H1 (cell line): ENCODE data around the gene SLC35F1. TPM values are rescaled to one million over a fixed set of nuclear protein-coding genes. Genes with fewer than 3 reads are reported as not detected.

ENCODE experiments used
- CTCF ChIA-PET: fragments of 300-600 bp; sonication (Branson Sonifier 250); formaldehyde crosslinking; loops from one replicate; lab custom pipeline; 2021; ENCODE audit not compliant: partially characterized antibody; lab: Charles Lee
- POLR2A ChIA-PET: fragments of 300-600 bp; sonication (Branson Sonifier 250); formaldehyde crosslinking; loops from one replicate; lab custom pipeline; 2021; ENCODE audit warnings: inconsistent platforms; ENCODE audit not compliant: partially characterized antibody; lab: Charles Lee
- DNase-seq, 2 experiments: peaks; one replicate each; pipeline versions ENCODE4 v3.0.0 to v3.0.0-alpha.2; 2010 to 2022; ENCODE audit warnings: low spot score in 2 of 2, low read depth in 1 of 2, mixed read lengths in 1 of 2
- FAIRE-seq: peaks from 2 replicates; lab custom pipeline; 2011; peaks lifted over from hg19 to GRCh38; lab: Jason Lieb, UNC
- H2AFZ ChIP-seq: 2 replicates; pipeline ENCODE4 v1.8.1; 2012; ENCODE audit warnings: low read length, inconsistent platforms
- H2AK5ac ChIP-seq: 2 replicates; pipeline ENCODE4 v1.6.1; 2013; ENCODE audit warnings: low read depth, low read length
- H2BK120ac ChIP-seq: replicated peaks from 2 replicates; pipeline ENCODE3; 2013; ENCODE audit warnings: low read depth, low read length, inconsistent platforms
- H2BK12ac ChIP-seq: 2 replicates; pipeline ENCODE4 v1.6.1; 2013; ENCODE audit warnings: low read depth, low read length
- H2BK15ac ChIP-seq: 2 replicates; pipeline ENCODE4 v1.6.1; 2013; ENCODE audit warnings: low read length
- H2BK20ac ChIP-seq: 2 replicates; pipeline ENCODE4 v1.6.1; 2013; ENCODE audit warnings: low read length
- H2BK5ac ChIP-seq: 2 replicates; pipeline ENCODE4 v1.6.1; 2013; ENCODE audit warnings: low read depth, low read length
- H3K14ac ChIP-seq: 2 replicates; pipeline ENCODE4 v1.6.1; 2013; ENCODE audit warnings: inconsistent platforms; ENCODE audit not compliant: insufficient read length
- H3K18ac ChIP-seq: 2 replicates; pipeline ENCODE4 v1.6.1; 2013; ENCODE audit warnings: low read length; ENCODE audit errors: extremely low read depth
- H3K23ac ChIP-seq: 2 replicates; pipeline ENCODE4 v1.6.1; 2013; ENCODE audit warnings: inconsistent platforms; ENCODE audit not compliant: insufficient read length
- H3K23me2 ChIP-seq: 2 replicates; pipeline ENCODE4 v1.6.1; 2013; ENCODE audit warnings: low read depth, low read length
- H3K27ac ChIP-seq: 2 replicates; pipeline ENCODE4 v1.6.1; 2011; ENCODE audit warnings: low read depth, low read length, inconsistent platforms
- H3K27me3 ChIP-seq, 4 experiments: replicated peaks in 1 of 4; 1 replicate in 1 of 4; 2 replicates in 3 of 4; pipeline versions ENCODE4 v1.6.1 to v1.8.1; 2011 to 2013; ENCODE audit warnings: low read length in 3 of 4, mild to moderate bottlenecking in 3 of 4, inconsistent platforms in 2 of 4, mixed read lengths in 2 of 4, moderate library complexity in 1 of 4; ENCODE audit not compliant: control insufficient read depth in 3 of 4, insufficient read depth in 3 of 4; ENCODE audit errors: extremely low read depth in 1 of 4
- H3K36me3 ChIP-seq, 4 experiments: 2 replicates each; pipeline versions ENCODE4 v1.6.1 to v1.8.1; 2011 to 2013; ENCODE audit warnings: mild to moderate bottlenecking in 4 of 4, low read length in 3 of 4, moderate library complexity in 2 of 4, control low read depth in 1 of 4, inconsistent platforms in 1 of 4; ENCODE audit not compliant: insufficient read depth in 4 of 4, control insufficient read depth in 2 of 4
- H3K4ac ChIP-seq: replicated peaks from 2 replicates; pipeline ENCODE3; 2013; ENCODE audit warnings: low read length, low read depth, mixed read lengths, inconsistent platforms; ENCODE audit not compliant: insufficient read length
- H3K4me1 ChIP-seq, 4 experiments: replicated peaks in 1 of 4; 1 replicate in 1 of 4; 2 replicates in 3 of 4; pipeline versions ENCODE4 v1.6.1 to v1.8.1; 2011 to 2013; ENCODE audit warnings: low read length in 3 of 4, inconsistent platforms in 2 of 4, mixed read lengths in 1 of 4; ENCODE audit not compliant: insufficient read depth in 4 of 4, control insufficient read depth in 3 of 4
- H3K4me2 ChIP-seq, 2 experiments: 2 replicates each; pipeline versions ENCODE4 v1.6.1 to v1.8.1; 2011 to 2013; ENCODE audit warnings: low read depth in 2 of 2, low read length in 2 of 2, control low read depth in 1 of 2, inconsistent platforms in 1 of 2, mild to moderate bottlenecking in 1 of 2; ENCODE audit not compliant: insufficient read depth in 1 of 2
- H3K4me3 ChIP-seq, 4 experiments: fragments of 200-600, 300-600 bp in 1 of 4; sonication (generic), shearing (Covaris generic), sonication (Bioruptor Twin) in 1 of 4; 2 replicates each; pipeline versions ENCODE4 v1.5.1 to v1.8.1; 2011 to 2016; ENCODE audit warnings: low read length in 4 of 4, low read depth in 3 of 4, control low read depth in 2 of 4, inconsistent platforms in 2 of 4, mild to moderate bottlenecking in 2 of 4, mixed read lengths in 1 of 4, moderate library complexity in 1 of 4; ENCODE audit not compliant: insufficient read depth in 2 of 4; ENCODE audit errors: extremely low read depth in 1 of 4
- H3K56ac ChIP-seq: replicated peaks from 2 replicates; pipeline ENCODE3; 2013; ENCODE audit warnings: low read depth, mild to moderate bottlenecking, mixed read lengths, low read length, inconsistent platforms; ENCODE audit not compliant: insufficient read length
- H3K79me1 ChIP-seq: 2 replicates; pipeline ENCODE4 v1.6.1; 2013; ENCODE audit warnings: low read depth, low read length, control low read depth
- H3K79me2 ChIP-seq, 2 experiments: 2 replicates each; pipeline versions ENCODE4 v1.6.1 to v1.8.1; 2012 to 2013; ENCODE audit warnings: low read length in 2 of 2, mild to moderate bottlenecking in 2 of 2, inconsistent platforms in 1 of 2; ENCODE audit not compliant: insufficient read depth in 2 of 2, control insufficient read depth in 1 of 2
- H3K9ac ChIP-seq, 4 experiments: replicated peaks in 1 of 4; 1 replicate in 1 of 4; 2 replicates in 3 of 4; pipeline versions ENCODE4 v1.6.1 to v1.8.1; 2011 to 2013; ENCODE audit warnings: low read depth in 3 of 4, low read length in 3 of 4, control low read depth in 2 of 4, mild to moderate bottlenecking in 2 of 4, moderate library complexity in 2 of 4, inconsistent platforms in 1 of 4; ENCODE audit errors: extremely low read depth in 1 of 4
- H3K9me3 ChIP-seq, 2 experiments: 2 replicates each; pipeline versions ENCODE4 v1.6.1 to v1.8.1; 2012 to 2013; ENCODE audit warnings: mild to moderate bottlenecking in 2 of 2, moderate library complexity in 2 of 2, control low read depth in 1 of 2, inconsistent platforms in 1 of 2, low read depth in 1 of 2, low read length in 1 of 2, mixed read lengths in 1 of 2; ENCODE audit not compliant: insufficient read depth in 2 of 2
- H4K20me1 ChIP-seq, 2 experiments: replicated peaks in 1 of 2; 2 replicates each; pipeline versions ENCODE3 to v1.8.1; 2011 to 2013; ENCODE audit warnings: inconsistent platforms in 2 of 2, low read length in 2 of 2, mild to moderate bottlenecking in 1 of 2; ENCODE audit not compliant: insufficient read depth in 2 of 2, control insufficient read depth in 1 of 2
- H4K5ac ChIP-seq: 2 replicates; pipeline ENCODE4 v1.6.1; 2013; ENCODE audit warnings: low read length, low read depth, mixed read lengths, inconsistent platforms; ENCODE audit not compliant: insufficient read length
- H4K8ac ChIP-seq: 2 replicates; pipeline ENCODE4 v1.8.0; 2013; ENCODE audit warnings: mild to moderate bottlenecking, moderate library complexity, low read length, inconsistent platforms; ENCODE audit not compliant: insufficient read depth; ENCODE audit errors: extremely low read depth
- H4K91ac ChIP-seq: replicated peaks from 2 replicates; pipeline ENCODE3; 2013; ENCODE audit warnings: low read length, mixed read lengths, inconsistent platforms; ENCODE audit not compliant: insufficient read length
- RFX5 ChIP-seq: IDR thresholded peaks from 2 replicates; pipeline ENCODE4 v1.6.1; 2011; ENCODE audit warnings: low read depth, low read length, improper control_type of control experiment, borderline replicate concordance
- RNF2 ChIP-seq: fragments of 200-900, 300-1000 bp; sonication (generic); IDR thresholded peaks from 2 replicates; pipeline ENCODE4 v1.7.1; 2016; ENCODE audit warnings: borderline replicate concordance, low read depth, mild to moderate bottlenecking, antibody characterized with exemption, low read length; ENCODE audit not compliant: poor library complexity, severe bottlenecking; ENCODE audit errors: missing control alignments
- SIRT6 ChIP-seq: IDR thresholded peaks from one replicate; pipeline ENCODE4 v1.7.1; 2012; ENCODE audit warnings: low read length, inconsistent platforms
- SP2 ChIP-seq: IDR thresholded peaks from 2 replicates; pipeline ENCODE4 v1.6.1; 2012; ENCODE audit warnings: mild to moderate bottlenecking, low read length, inconsistent platforms
- SUZ12 ChIP-seq: fragments of 200-600 bp; sonication (generic); IDR thresholded peaks from 2 replicates; pipeline ENCODE4 v1.6.1; 2012; ENCODE audit warnings: mild to moderate bottlenecking, inconsistent platforms, low read length, moderate library complexity, mixed read lengths
- WGBS, 2 experiments: shearing (Covaris generic) in 1 of 2; methylation state at CpG; one replicate each; pipeline versions ENCODE4 v1.1.6 to v1.1.7; 2013 to 2015; ENCODE audit warnings: low lambda C conversion rate in 2 of 2, mixed read lengths in 2 of 2, inconsistent platforms in 1 of 2, low coverage in 1 of 2, missing lambda C conversion rate in 1 of 2; ENCODE audit not compliant: insufficient replicate concordance in 2 of 2, insufficient coverage in 1 of 2, insufficient read length in 1 of 2; ENCODE audit errors: extremely low coverage in 1 of 2, missing lambda C conversion rate in 1 of 2; 5-methylcytosine and 5-hydroxymethylcytosine counted together
- polyA plus RNA-seq, 7 experiments: library from polyadenylated mRNA; depleted of rRNA in 3 of 7; stranded (reverse) in 5 of 7; unstranded in 2 of 7; fragments of >200 nt in 5 of 7; fragments of 200-250 nt in 2 of 7; gene quantifications; 1 replicate in 5 of 7; 2 replicates in 1 of 7; 4 replicates in 1 of 7; pipeline versions ENCODE4 v1.2.1 to v1.2.3, GENCODE V29; 2011 to 2013; ENCODE audit warnings: missing spikeins in 2 of 7, mixed read lengths in 2 of 7
- total RNA-seq: library from RNA; stranded (reverse); fragmentation: NEBNext Ultra II Directional; extraction: Animal tissue kit (Norgen Biotek cat#: 25700); gene quantifications from 2 replicates; pipeline ENCODE4 v1.2.1, GENCODE V29; 2021
- TF ChIP-seq, protein P1 (sequence below): IDR thresholded peaks from 2 replicates; pipeline ENCODE4 v1.6.1; 2011; ENCODE audit warnings: low read length, improper control_type of control experiment

The SLC35F1 gene
- total and polyA plus RNA-seq, 2 of the 8 experiments (the other 6 are each of a cell fraction or from before 2014, with no cell fraction given): 7.0 to 10.0 TPM

GRCh38 chr6:118102401-118102800 is 195.3 kb downstream of the SLC35F1 start:
- Histone ChIP-seq H2BK15ac (no peak overlapping the region), H3K23ac (no peak overlapping the region), H2AK5ac (no peak overlapping the region), H3K18ac (no peak overlapping the region), H4K5ac (no peak overlapping the region), H4K91ac (no peak overlapping the region), H3K14ac (no peak overlapping the region), H3K9ac (no peak overlapping the region; a peak in 1 of 7 replicates)
- WGBS, 2 experiments: 80% methylated on average over 2 of the region's 2 CpGs; no CpG with 5 or more reads in 1 of the 2 experiments
- ChIA-PET CTCF (interaction anchor here (1.0 to 1.8 kb wide), 2 partner anchors 17 to 22 kb away, joined by 4 to 7 read pairs; no protein-coding TSS in a partner anchor), POLR2A (interaction anchor here (1.3 kb wide), 1 partner anchor 38 kb away, joined by 3 read pairs; no protein-coding TSS in a partner anchor)
- TF ChIP-seq SUZ12 (no peak), SIRT6 (no peak), RNF2 (no peak), SP2 (no peak), RFX5 (no peak)
- TF ChIP-seq, protein P1, sequence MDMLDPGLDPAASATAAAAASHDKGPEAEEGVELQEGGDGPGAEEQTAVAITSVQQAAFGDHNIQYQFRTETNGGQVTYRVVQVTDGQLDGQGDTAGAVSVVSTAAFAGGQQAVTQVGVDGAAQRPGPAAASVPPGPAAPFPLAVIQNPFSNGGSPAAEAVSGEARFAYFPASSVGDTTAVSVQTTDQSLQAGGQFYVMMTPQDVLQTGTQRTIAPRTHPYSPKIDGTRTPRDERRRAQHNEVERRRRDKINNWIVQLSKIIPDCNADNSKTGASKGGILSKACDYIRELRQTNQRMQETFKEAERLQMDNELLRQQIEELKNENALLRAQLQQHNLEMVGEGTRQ: no peak
- TF ChIP-seq, all 59 proteins: peak for 0
- no peaks in the 10 kb centered on the region for H3K79me1 ChIP-seq
- FAIRE-seq: no peak
- H2BK120ac ChIP-seq: no peak overlapping the region
- H3K36me3 ChIP-seq: peaks cover 0 to 11% (median 0%) of the 10 kb centered on the region in 4 experiments; a peak in 1 of 8 replicates
- H2BK5ac ChIP-seq: no peak overlapping the region
- H3K4ac ChIP-seq: no peak overlapping the region
- H3K9me3 ChIP-seq: peaks cover 11 to 12% of the 10 kb centered on the region in 2 experiments
- no peak overlapping the region for H3K4me3 ChIP-seq
- H2BK20ac ChIP-seq: no peak overlapping the region
- DNase-seq: no peak
- no peak overlapping the region for H3K27ac ChIP-seq
- no peaks in the 10 kb centered on the region for H4K20me1 ChIP-seq
- H3K4me2 ChIP-seq: no peak overlapping the region
- no peaks in the 10 kb centered on the region for H3K4me1 ChIP-seq
- no peaks in the 10 kb centered on the region for H3K79me2 ChIP-seq
- H2BK12ac ChIP-seq: no peak overlapping the region
- H2AFZ ChIP-seq: no peak overlapping the region
- no peak overlapping the region for H3K56ac ChIP-seq
- H3K23me2 ChIP-seq: no peaks in the 10 kb centered on the region
- no peaks in the 10 kb centered on the region for H3K27me3 ChIP-seq
- no peak overlapping the region for H4K8ac ChIP-seq
